Stimulated activated memory B cell treated with anti-CD40 and anti-IgM and Interleukin-4, amounts not matched to agents 10 μg/mL and 1 μg/mL and 100 μg/mL, for 72 hours (primary cell): ENCODE data around the gene CHST8.

Experiments
- ATAC-seq: fragments of 150-1000 bp; cut with Tn5 transposase; 2 replicates; pipeline ENCODE4 v1.10.0; 2021
- H3K27ac Mint-ChIP-seq: one replicate; pipeline ENCODE4 v1.8.0; 2022; ENCODE audit warnings: mild to moderate bottlenecking, mixed read lengths
- H3K27me3 Mint-ChIP-seq: one replicate; pipeline ENCODE4 v1.8.0; 2022; ENCODE audit warnings: mixed read lengths
- H3K36me3 Mint-ChIP-seq: one replicate; pipeline ENCODE4 v1.8.0; 2022; ENCODE audit warnings: mixed read lengths
- H3K4me1 Mint-ChIP-seq: one replicate; pipeline ENCODE4 v1.8.0; 2022; ENCODE audit warnings: mixed read lengths
- H3K4me3 Mint-ChIP-seq: one replicate; pipeline ENCODE4 v1.8.0; 2022; ENCODE audit warnings: mild to moderate bottlenecking, moderate library complexity, mixed read lengths
- H3K9me3 Mint-ChIP-seq: one replicate; pipeline ENCODE4 v1.8.0; 2022; ENCODE audit warnings: mixed read lengths

Gene CHST8

DNA sequence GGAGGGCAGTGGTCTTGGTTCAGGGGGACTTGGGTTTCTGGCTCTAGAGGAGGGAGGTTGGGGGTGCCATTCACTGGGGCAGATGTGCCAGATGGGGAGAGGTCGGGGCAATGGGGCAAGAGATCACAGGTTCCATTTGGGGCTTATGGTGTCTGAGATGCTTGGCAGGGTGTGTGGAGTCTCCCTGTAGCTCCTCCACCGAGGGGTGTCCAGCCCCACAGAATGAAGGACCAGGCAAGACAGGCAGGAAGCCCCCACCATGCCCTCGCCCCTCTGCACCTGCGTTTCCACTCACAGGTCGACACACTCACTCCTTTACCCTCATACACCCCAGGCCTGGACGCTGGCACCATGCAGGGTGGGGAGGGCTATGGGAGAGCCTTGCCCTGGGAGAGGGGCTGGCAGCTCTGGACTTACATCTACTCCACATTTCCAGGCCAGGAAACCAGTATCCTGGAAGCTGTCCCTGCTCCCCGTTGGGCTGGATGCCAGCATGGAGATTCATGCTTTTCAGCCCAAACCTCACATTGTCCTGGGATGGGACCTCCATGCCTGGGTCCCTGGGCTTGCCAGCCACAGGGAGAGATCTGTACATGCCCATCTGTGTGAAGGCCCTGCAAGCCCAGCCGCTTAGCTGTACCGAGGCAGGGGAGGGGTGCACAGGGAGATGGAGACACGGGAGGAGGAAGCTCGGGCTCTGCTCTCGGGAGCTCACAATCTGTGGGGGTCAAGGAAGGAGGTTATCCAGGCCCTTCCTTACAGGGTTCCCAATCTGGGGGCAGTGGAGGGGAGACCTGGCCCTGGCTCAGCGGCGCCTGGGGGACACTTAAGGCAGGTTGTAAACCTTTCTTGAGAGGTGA is 77.1 kb downstream of the CHST8 start:
- H3K4me1 Mint-ChIP-seq: no peaks in the 10 kb centered on the region
- no peak overlapping the region for H3K4me3 Mint-ChIP-seq
- no peak overlapping the region for H3K27ac Mint-ChIP-seq
- no peaks in the 10 kb centered on the region for H3K36me3 Mint-ChIP-seq
- peaks cover 20% of the 10 kb centered on the region for H3K27me3 Mint-ChIP-seq
- no peaks in the 10 kb centered on the region for H3K9me3 Mint-ChIP-seq
- ATAC-seq: no peak

DNA sequence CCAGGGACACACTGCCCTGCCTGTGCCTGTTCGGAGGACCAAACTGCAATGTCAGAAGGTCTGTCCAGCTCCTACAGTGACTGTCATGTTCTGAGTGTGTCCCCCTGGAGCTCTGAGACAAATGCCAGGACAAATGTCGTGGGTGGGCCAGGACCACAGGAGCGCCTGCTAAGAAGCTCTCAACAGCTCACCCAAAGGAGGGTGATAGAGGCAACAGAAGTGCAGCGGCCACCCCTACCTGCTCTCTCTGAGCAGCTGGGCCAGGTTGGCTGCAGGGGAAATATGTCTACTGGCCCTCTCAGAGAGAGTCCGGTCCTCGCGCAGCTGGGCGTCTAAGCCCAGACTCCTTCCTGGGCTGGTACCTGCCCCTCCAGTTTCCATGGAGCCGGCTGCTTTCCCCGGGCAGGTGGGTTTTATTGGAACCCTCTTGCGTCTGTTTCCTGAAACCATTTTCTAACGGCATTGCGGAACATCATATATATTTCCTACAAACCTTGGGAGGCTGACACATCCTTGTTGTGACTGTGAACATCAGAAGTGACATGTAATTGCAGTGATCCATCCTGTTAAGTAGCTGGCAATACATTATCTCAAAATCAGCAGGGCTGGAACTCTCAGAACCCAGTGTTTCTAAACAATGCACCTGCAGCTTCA is 78.1 kb downstream of the CHST8 start:
- no peak for ATAC-seq
- Mint-ChIP-seq H3K9me3 (no peaks in the 10 kb centered on the region), H3K36me3 (no peaks in the 10 kb centered on the region), H3K27ac (no peak overlapping the region), H3K27me3 (peaks cover 20% of the 10 kb centered on the region), H3K4me3 (no peak overlapping the region), H3K4me1 (no peaks in the 10 kb centered on the region)

GRCh38 chr19:33700408-33701013 is 78.8 kb downstream of the CHST8 start:
- Mint-ChIP-seq H3K27me3 (peaks cover 20% of the 10 kb centered on the region), H3K27ac (no peak overlapping the region), H3K4me3 (no peak overlapping the region), H3K4me1 (no peaks in the 10 kb centered on the region), H3K9me3 (no peaks in the 10 kb centered on the region), H3K36me3 (no peaks in the 10 kb centered on the region)
- no peak for ATAC-seq

DNA sequence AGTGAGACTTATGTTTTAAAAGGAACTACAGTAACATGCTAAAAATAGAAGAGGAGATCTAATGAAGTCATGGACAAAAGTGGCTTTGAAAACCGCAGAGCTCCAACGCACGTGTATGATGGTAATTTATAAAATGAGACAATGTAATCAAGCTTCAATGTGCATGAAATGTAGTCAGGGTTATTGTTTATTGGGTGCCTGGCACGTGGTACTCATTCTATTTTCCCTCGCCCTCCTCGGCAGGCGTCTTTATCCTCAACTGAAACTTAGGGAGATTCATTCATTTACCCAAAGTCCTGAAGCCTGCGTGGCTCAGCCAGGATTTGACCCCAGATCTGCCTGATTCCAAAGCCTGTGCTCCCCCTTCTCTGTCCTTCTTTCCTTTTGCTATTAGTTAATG is 79.8 kb downstream of the CHST8 start:
- no peak for ATAC-seq
- H3K27ac Mint-ChIP-seq: no peak overlapping the region
- H3K27me3 Mint-ChIP-seq: peaks cover 20% of the 10 kb centered on the region
- H3K4me1 Mint-ChIP-seq: no peaks in the 10 kb centered on the region
- H3K4me3 Mint-ChIP-seq: no peak overlapping the region
- no peaks in the 10 kb centered on the region for H3K36me3 Mint-ChIP-seq
- H3K9me3 Mint-ChIP-seq: no peaks in the 10 kb centered on the region

DNA sequence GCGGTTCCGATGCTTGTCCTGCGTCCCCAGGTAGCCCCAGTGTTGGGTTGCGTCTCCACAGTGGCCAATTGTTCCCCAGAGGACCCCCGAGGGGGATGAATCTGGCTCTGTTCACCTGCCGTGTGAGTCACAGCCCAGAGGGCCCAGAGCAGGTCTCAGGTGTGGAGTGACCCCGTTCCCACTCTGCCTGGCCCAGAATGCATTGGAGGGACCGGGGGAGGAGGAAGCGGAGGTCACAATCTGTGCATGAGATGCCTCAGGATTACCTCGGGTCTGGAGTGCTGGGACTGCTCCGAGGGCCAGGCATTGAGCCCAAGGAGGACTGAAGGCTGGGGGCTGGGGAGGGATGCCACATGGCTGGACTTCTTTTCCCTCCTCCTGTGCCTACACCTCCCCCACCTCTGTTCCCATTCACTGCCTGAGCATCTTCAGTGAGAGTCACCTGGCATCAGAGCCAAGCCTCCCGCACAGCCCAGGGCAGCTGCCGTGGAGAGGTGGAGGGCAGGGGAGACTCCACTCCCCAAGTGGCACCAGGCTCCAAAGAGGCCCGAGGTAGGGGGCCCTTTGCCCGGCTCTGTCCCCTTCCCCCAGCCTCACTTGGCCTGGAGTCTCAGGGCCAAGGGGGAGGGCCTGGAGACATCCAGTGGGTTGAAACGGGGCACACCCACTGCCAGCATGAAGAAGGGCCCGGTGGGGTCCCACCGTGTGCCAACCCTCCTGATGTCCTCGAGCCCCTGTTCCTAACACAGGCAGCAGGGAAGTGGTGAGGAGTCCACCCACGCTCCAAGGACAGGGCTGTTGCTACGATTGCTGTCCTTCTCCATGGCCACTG is 81.1 kb downstream of the CHST8 start:
- H3K4me3 Mint-ChIP-seq: no peak overlapping the region
- no peaks in the 10 kb centered on the region for H3K9me3 Mint-ChIP-seq
- H3K36me3 Mint-ChIP-seq: no peaks in the 10 kb centered on the region
- no peak overlapping the region for H3K27ac Mint-ChIP-seq
- H3K4me1 Mint-ChIP-seq: no peaks in the 10 kb centered on the region
- peaks cover 18% of the 10 kb centered on the region for H3K27me3 Mint-ChIP-seq
- ATAC-seq: no peak

DNA sequence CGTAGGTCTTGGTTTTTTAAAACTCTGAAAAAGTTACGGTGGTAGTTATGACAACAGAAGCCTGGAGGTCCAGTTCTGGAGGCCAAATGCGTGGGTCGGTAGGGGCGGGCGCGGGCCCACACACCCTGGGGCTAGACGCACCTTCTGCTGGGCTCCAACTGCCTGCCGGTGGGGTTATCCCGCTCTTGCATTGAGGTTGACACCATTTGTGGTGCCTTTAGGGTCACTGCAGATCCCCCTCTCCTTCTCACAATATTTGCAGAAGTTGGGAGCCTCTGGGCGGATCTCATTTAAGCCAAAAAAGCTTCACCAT is 81.6 kb downstream of the CHST8 start:
- H3K27ac Mint-ChIP-seq: no peak overlapping the region
- no peak for ATAC-seq
- no peak overlapping the region for H3K4me3 Mint-ChIP-seq
- H3K27me3 Mint-ChIP-seq: peaks cover 12% of the 10 kb centered on the region
- no peaks in the 10 kb centered on the region for H3K9me3 Mint-ChIP-seq
- no peaks in the 10 kb centered on the region for H3K36me3 Mint-ChIP-seq
- H3K4me1 Mint-ChIP-seq: no peaks in the 10 kb centered on the region

- H3K27ac Mint-ChIP-seq: no peak overlapping the region
- no peak overlapping the region for H3K4me3 Mint-ChIP-seq
- H3K36me3 Mint-ChIP-seq: no peaks in the 10 kb centered on the region
- no peak for ATAC-seq
- no peaks in the 10 kb centered on the region for H3K9me3 Mint-ChIP-seq
- no peaks in the 10 kb centered on the region for H3K4me1 Mint-ChIP-seq
- H3K27me3 Mint-ChIP-seq: peaks cover 9% of the 10 kb centered on the region
Observed at GRCh38 chr19:33703821-33704220, 82.1 kb downstream of the CHST8 start.

DNA sequence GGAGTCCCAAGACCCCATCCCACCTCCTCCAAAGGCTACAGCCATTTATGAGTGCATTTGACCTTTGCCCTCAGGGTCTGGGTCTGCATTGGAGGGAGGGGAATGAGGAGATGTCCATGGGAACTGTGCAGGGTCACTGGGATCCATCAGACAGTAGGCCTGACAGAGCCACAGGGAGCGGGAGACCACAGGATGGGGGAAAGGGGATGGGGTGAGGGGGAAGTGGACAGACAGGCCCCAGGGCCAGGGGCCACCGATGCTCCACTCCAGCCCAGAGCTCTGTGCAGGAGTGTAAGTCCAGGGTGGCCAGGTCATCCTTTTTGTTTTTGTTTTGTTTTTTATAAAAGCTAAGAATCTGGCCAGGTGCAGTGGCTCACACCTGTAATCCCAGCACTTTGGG is 82.5 kb downstream of the CHST8 start:
- Mint-ChIP-seq H3K9me3 (no peaks in the 10 kb centered on the region), H3K36me3 (no peaks in the 10 kb centered on the region), H3K27me3 (peaks cover 9% of the 10 kb centered on the region), H3K4me1 (no peaks in the 10 kb centered on the region), H3K4me3 (no peak overlapping the region), H3K27ac (no peak overlapping the region)
- no peak for ATAC-seq

GRCh38 chr19:33705090-33705847 is 83.5 kb downstream of the CHST8 start:
- ATAC-seq: no peak
- Mint-ChIP-seq H3K36me3 (no peaks in the 10 kb centered on the region), H3K9me3 (peaks cover 4% of the 10 kb centered on the region), H3K27me3 (peaks cover 7% of the 10 kb centered on the region), H3K4me3 (no peak overlapping the region), H3K4me1 (no peaks in the 10 kb centered on the region), H3K27ac (no peak overlapping the region)

- H3K4me3 Mint-ChIP-seq: no peak overlapping the region
- H3K9me3 Mint-ChIP-seq: peaks cover 6% of the 10 kb centered on the region
- ATAC-seq: no peak
- no peaks in the 10 kb centered on the region for H3K36me3 Mint-ChIP-seq
- H3K4me1 Mint-ChIP-seq: no peaks in the 10 kb centered on the region
- H3K27me3 Mint-ChIP-seq: peaks cover 2% of the 10 kb centered on the region
- H3K27ac Mint-ChIP-seq: no peak overlapping the region
Observed at GRCh38 chr19:33705860-33706259, 84.1 kb downstream of the CHST8 start.

GRCh38 chr19:33706631-33707030 is 84.9 kb downstream of the CHST8 start:
- Mint-ChIP-seq H3K27me3 (no peaks in the 10 kb centered on the region), H3K36me3 (no peaks in the 10 kb centered on the region), H3K4me1 (no peaks in the 10 kb centered on the region), H3K9me3 (peaks cover 6% of the 10 kb centered on the region), H3K27ac (no peak overlapping the region), H3K4me3 (no peak overlapping the region)
- no peak for ATAC-seq

GRCh38 chr19:33712268-33712667 is 90.5 kb downstream of the CHST8 start:
- H3K4me1 Mint-ChIP-seq: no peaks in the 10 kb centered on the region
- H3K27me3 Mint-ChIP-seq: no peaks in the 10 kb centered on the region
- ATAC-seq: no peak
- no peak overlapping the region for H3K27ac Mint-ChIP-seq
- H3K9me3 Mint-ChIP-seq: peaks cover 18% of the 10 kb centered on the region
- H3K4me3 Mint-ChIP-seq: no peak overlapping the region
- H3K36me3 Mint-ChIP-seq: no peaks in the 10 kb centered on the region

- Mint-ChIP-seq H3K4me3 (no peak overlapping the region), H3K27me3 (no peaks in the 10 kb centered on the region), H3K4me1 (no peaks in the 10 kb centered on the region), H3K9me3 (peaks cover 18% of the 10 kb centered on the region), H3K27ac (no peak overlapping the region), H3K36me3 (no peaks in the 10 kb centered on the region)
- no peak for ATAC-seq
Observed at GRCh38 chr19:33713194-33713593, 91.4 kb downstream of the CHST8 start.

DNA sequence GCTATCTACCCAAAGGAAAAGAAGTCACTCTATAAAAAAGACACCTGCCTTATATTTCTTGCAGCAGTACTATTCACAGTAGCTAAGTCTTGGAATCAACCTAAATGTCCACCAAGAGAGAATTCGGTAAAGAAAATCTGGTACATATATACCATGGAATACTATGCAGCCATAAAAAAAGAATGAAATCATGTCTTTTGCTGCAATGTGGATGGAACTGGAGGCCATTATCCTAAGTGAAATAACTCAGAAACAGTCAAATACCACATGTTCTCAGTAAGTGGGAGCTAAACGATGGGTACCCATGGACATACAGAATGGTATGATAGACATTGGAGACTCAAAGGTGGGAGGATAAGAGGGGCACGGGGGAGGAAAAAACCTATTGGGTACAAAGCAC is 92.4 kb downstream of the CHST8 start:
- Mint-ChIP-seq H3K4me1 (no peaks in the 10 kb centered on the region), H3K27me3 (no peaks in the 10 kb centered on the region), H3K36me3 (no peaks in the 10 kb centered on the region), H3K9me3 (peaks cover 18% of the 10 kb centered on the region), H3K4me3 (no peak overlapping the region), H3K27ac (no peak overlapping the region)
- no peak for ATAC-seq

- Mint-ChIP-seq H3K36me3 (no peaks in the 10 kb centered on the region), H3K4me3 (no peak overlapping the region), H3K27me3 (no peaks in the 10 kb centered on the region), H3K4me1 (no peaks in the 10 kb centered on the region), H3K27ac (no peak overlapping the region), H3K9me3 (peaks cover 12% of the 10 kb centered on the region)
- no peak for ATAC-seq
Observed at GRCh38 chr19:33715462-33715861, 93.7 kb downstream of the CHST8 start.
